Suprapubic skin (tissue), 4 donors: ENCODE measurements around the gene NT5C1B. TPM values are rescaled to one million over a fixed set of nuclear protein-coding genes. Genes with fewer than 3 reads are reported as not detected.

Experiments
- DNase-seq, 2 donors: peaks; one replicate each; pipeline ENCODE4 v3.0.0-alpha.2; 2019; ENCODE audit warnings: low spot score in 2 of 2
- H3K27ac ChIP-seq: fragments of 200-600 bp; sonication (generic); one replicate; pipeline ENCODE4 v1.5.1; 2019
- H3K27me3 ChIP-seq: fragments of 200-600 bp; sonication (generic); one replicate; pipeline ENCODE4 v1.5.1; 2019
- H3K36me3 ChIP-seq: fragments of 200-600 bp; sonication (generic); one replicate; pipeline ENCODE4 v1.5.1; 2019
- H3K4me1 ChIP-seq: fragments of 200-600 bp; sonication (generic); one replicate; pipeline ENCODE4 v1.5.1; 2019
- H3K4me3 ChIP-seq: fragments of 200-600 bp; sonication (generic); one replicate; pipeline ENCODE4 v1.5.1; 2019; ENCODE audit warnings: mild to moderate bottlenecking
- H3K9me3 ChIP-seq: fragments of 200-600 bp; sonication (generic); one replicate; pipeline ENCODE4 v1.5.1; 2019
- CTCF ChIP-seq, 2 donors: fragments of 200-600 bp in 1 of 2; fragments of 450-650 bp in 1 of 2; sonication (generic) in 1 of 2; IDR thresholded peaks; one replicate each; pipeline ENCODE4 v1.5.1; 2016 to 2019; ENCODE audit warnings: antibody characterized with exemption in 2 of 2, mild to moderate bottlenecking in 1 of 2, moderate library complexity in 1 of 2
- EP300 ChIP-seq: sonication (generic); formaldehyde crosslinking; IDR thresholded peaks from one replicate; pipeline ENCODE4 v1.6.1; 2017; ENCODE audit warnings: antibody characterized with exemption
- POLR2A ChIP-seq, 2 donors: fragments of 450-650 bp; IDR thresholded peaks; one replicate each; pipeline ENCODE4 v1.6.1; 2017; ENCODE audit warnings: antibody characterized with exemption in 2 of 2, mild to moderate bottlenecking in 2 of 2, moderate library complexity in 2 of 2
- POLR2AphosphoS5 ChIP-seq, 3 donors: sonication (generic); formaldehyde crosslinking; IDR thresholded peaks; one replicate each; pipeline ENCODE4 v1.6.1; 2017; ENCODE audit warnings: antibody characterized with exemption in 3 of 3
- WGBS: methylation state at CpG from one replicate; pipeline ENCODE4 v1.1.5; 2018; 5-methylcytosine and 5-hydroxymethylcytosine counted together
- total RNA-seq, 4 donors: library from RNA; depleted of rRNA; stranded (reverse); fragments of >200 nt; gene quantifications; one replicate each; pipeline ENCODE4 v1.1.0, GENCODE V29; 2016

NT5C1B gene
- total RNA-seq, 4 donors from 2014 or later: not detected

- Histone ChIP-seq H3K4me3 (no peak overlapping the region), H3K27me3 (no peaks in the 10 kb centered on the region), H3K4me1 (peaks cover 16% of the 10 kb centered on the region), H3K27ac (no peak overlapping the region), H3K36me3 (no peaks in the 10 kb centered on the region), H3K9me3 (no peaks in the 10 kb centered on the region)
- TF ChIP-seq POLR2AphosphoS5 (IDR thresholded peaks at IDR 0.05): no peak
- TF ChIP-seq CTCF (IDR thresholded peaks at IDR 0.05): no peak
- no peak for TF ChIP-seq POLR2A (IDR thresholded peaks at IDR 0.05)
- TF ChIP-seq EP300: no peak
- 83% methylated on average over 11 of the region's 11 CpGs for WGBS
- DNase-seq: no peak
These were observed 71.0 kb downstream of the NT5C1B start for GRCh38 chr2:18518116-18519111.

- H3K4me1 ChIP-seq: peaks cover 16% of the 10 kb centered on the region
- 89% methylated on average over 1 of the region's 1 CpG for WGBS
- TF ChIP-seq EP300: no peak
- no peak for TF ChIP-seq POLR2A (IDR thresholded peaks at IDR 0.05)
- no peak for TF ChIP-seq POLR2AphosphoS5 (IDR thresholded peaks at IDR 0.05)
- TF ChIP-seq CTCF (IDR thresholded peaks at IDR 0.05): no peak
- H3K27me3 ChIP-seq: no peaks in the 10 kb centered on the region
- DNase-seq: no peak
- no peaks in the 10 kb centered on the region for H3K36me3 ChIP-seq
- no peak overlapping the region for H3K27ac ChIP-seq
- no peaks in the 10 kb centered on the region for H3K9me3 ChIP-seq
- H3K4me3 ChIP-seq: no peak overlapping the region
These were observed 72.0 kb downstream of the NT5C1B start for GRCh38 chr2:18517386-18517785.

- H3K27ac ChIP-seq: no peak overlapping the region
- WGBS: 67% methylated on average over 11 of the region's 11 CpGs
- no peak for DNase-seq
- no peak for TF ChIP-seq EP300
- no peak for TF ChIP-seq CTCF (IDR thresholded peaks at IDR 0.05)
- TF ChIP-seq POLR2A (IDR thresholded peaks at IDR 0.05): no peak
- no peak for TF ChIP-seq POLR2AphosphoS5 (IDR thresholded peaks at IDR 0.05)
- no peaks in the 10 kb centered on the region for H3K27me3 ChIP-seq
- no peaks in the 10 kb centered on the region for H3K36me3 ChIP-seq
- H3K9me3 ChIP-seq: no peaks in the 10 kb centered on the region
- H3K4me3 ChIP-seq: no peak overlapping the region
- peaks cover 16% of the 10 kb centered on the region for H3K4me1 ChIP-seq
These were observed 73.3 kb downstream of the NT5C1B start for GRCh38 chr2:18516112-18516511.

GRCh38 chr2:18514526-18515461 is 74.6 kb downstream of the NT5C1B start:
- WGBS: 63% methylated on average over 4 of the region's 4 CpGs
- Histone ChIP-seq H3K4me1 (peaks cover 7% of the 10 kb centered on the region), H3K27me3 (no peaks in the 10 kb centered on the region), H3K9me3 (no peaks in the 10 kb centered on the region), H3K36me3 (no peaks in the 10 kb centered on the region), H3K27ac (no peak overlapping the region), H3K4me3 (no peak overlapping the region)
- TF ChIP-seq EP300 (no peak), CTCF (IDR thresholded peaks at IDR 0.05) (no peak), POLR2AphosphoS5 (IDR thresholded peaks at IDR 0.05) (no peak), POLR2A (IDR thresholded peaks at IDR 0.05) (no peak)
- no peak for DNase-seq

Other genes with a start within 250 kb of the NT5C1B start
- 10 to 100 TPM; 13.4 to 18.6 (median 15.1) TPM for gene RDH14, start 28.9 kb downstream of the NT5C1B start, total RNA-seq